IPS DF 6.9 (cell line): ENCODE measurements around the gene COL26A1.

Experiments used
- DNase-seq: peaks from one replicate; pipeline ENCODE4 v3.0.0-alpha.2; 2013; ENCODE audit warnings: low read depth, low spot score
- H3K27ac ChIP-seq: one replicate; pipeline ENCODE4 v1.5.1; 2013; ENCODE audit warnings: low read length, control low read depth
- H3K27me3 ChIP-seq: 2 replicates; pipeline ENCODE4 v1.6.1; 2013; ENCODE audit warnings: mild to moderate bottlenecking, low read length; ENCODE audit not compliant: control insufficient read depth, insufficient read depth
- H3K36me3 ChIP-seq: 2 replicates; pipeline ENCODE4 v1.6.1; 2013; ENCODE audit warnings: low read length; ENCODE audit not compliant: control insufficient read depth, insufficient read depth
- H3K4me1 ChIP-seq: 2 replicates; pipeline ENCODE4 v1.6.1; 2013; ENCODE audit warnings: low read length; ENCODE audit not compliant: control insufficient read depth, insufficient read depth
- H3K4me3 ChIP-seq: 2 replicates; pipeline ENCODE4 v1.5.1; 2013; ENCODE audit warnings: mild to moderate bottlenecking, low read length
- H3K9me3 ChIP-seq: 2 replicates; pipeline ENCODE4 v1.6.1; 2013; ENCODE audit warnings: low read length, inconsistent platforms; ENCODE audit not compliant: control insufficient read depth, insufficient read depth
- WGBS: extraction: QIAGEN DNeasy Blood & Tissue Kit; methylation state at CpG from one replicate; pipeline ENCODE4 v1.1.7; 2013; ENCODE audit warnings: mixed read lengths, missing lambda C conversion rate; ENCODE audit not compliant: insufficient read length, insufficient coverage; 5-methylcytosine and 5-hydroxymethylcytosine counted together

COL26A1 gene

GRCh38 chr7:101370836-101371235, 8.2 kb downstream of the COL26A1 start:
- no peak overlapping the region for H3K4me3 ChIP-seq
- no peaks in the 10 kb centered on the region; the same call in 1 of the 2 replicates for H3K27me3 ChIP-seq
- WGBS: no CpG with 5 or more reads among the region's 5 CpGs
- H3K36me3 ChIP-seq: peaks cover 7% of the 10 kb centered on the region
- no peaks in the 10 kb centered on the region; the same call in 1 of the 2 replicates for H3K9me3 ChIP-seq
- DNase-seq: no peak
- H3K27ac ChIP-seq: no peak overlapping the region
- H3K4me1 ChIP-seq: peaks cover 2% of the 10 kb centered on the region; the same call in 1 of the 2 replicates

- peaks cover 3% of the 10 kb centered on the region for H3K4me1 ChIP-seq
- H3K4me3 ChIP-seq: no peak overlapping the region
- H3K9me3 ChIP-seq: no peaks in the 10 kb centered on the region; the same call in 1 of the 2 replicates
- DNase-seq: no peak
- H3K27me3 ChIP-seq: no peaks in the 10 kb centered on the region
- H3K27ac ChIP-seq: no peak overlapping the region
- peaks cover 7% of the 10 kb centered on the region for H3K36me3 ChIP-seq
- WGBS: no CpG with 5 or more reads among the region's 19 CpGs
Observed at GRCh38 chr7:101373812-101374614, 11.3 kb downstream of the COL26A1 start.

- H3K27me3 ChIP-seq: no peaks in the 10 kb centered on the region
- H3K36me3 ChIP-seq: peaks cover 7% of the 10 kb centered on the region
- no peaks in the 10 kb centered on the region; the same call in 1 of the 2 replicates for H3K9me3 ChIP-seq
- H3K4me3 ChIP-seq: no peak overlapping the region
- DNase-seq: no peak
- peaks cover 3% of the 10 kb centered on the region for H3K4me1 ChIP-seq
- no CpG with 5 or more reads among the region's 3 CpGs for WGBS
- no peak overlapping the region for H3K27ac ChIP-seq
Observed at GRCh38 chr7:101374990-101375389, 12.3 kb downstream of the COL26A1 start.

- Histone ChIP-seq H3K27me3 (no peaks in the 10 kb centered on the region), H3K36me3 (peaks cover 3% of the 10 kb centered on the region), H3K4me1 (peaks cover 3% of the 10 kb centered on the region), H3K4me3 (no peak overlapping the region), H3K27ac (no peak overlapping the region), H3K9me3 (no peaks in the 10 kb centered on the region; the same call in 1 of the 2 replicates)
- no CpG with 5 or more reads among the region's 5 CpGs for WGBS
- no peak for DNase-seq
Observed at GRCh38 chr7:101376601-101377000, 13.9 kb downstream of the COL26A1 start.

- Histone ChIP-seq H3K9me3 (no peaks in the 10 kb centered on the region; the same call in 1 of the 2 replicates), H3K27me3 (no peaks in the 10 kb centered on the region), H3K27ac (no peak overlapping the region), H3K4me1 (peaks cover 3% of the 10 kb centered on the region), H3K36me3 (peaks cover 3% of the 10 kb centered on the region), H3K4me3 (no peak overlapping the region)
- no peak for DNase-seq
- no CpG with 5 or more reads among the region's 4 CpGs for WGBS
Observed at GRCh38 chr7:101377189-101377736, 14.6 kb downstream of the COL26A1 start.

GRCh38 chr7:101378751-101379174, 16.1 kb downstream of the COL26A1 start:
- Histone ChIP-seq H3K4me1 (peaks cover 1% of the 10 kb centered on the region; the same call in 1 of the 2 replicates), H3K27me3 (no peaks in the 10 kb centered on the region), H3K4me3 (no peak overlapping the region), H3K36me3 (no peaks in the 10 kb centered on the region; the same call in 1 of the 2 replicates), H3K9me3 (no peaks in the 10 kb centered on the region; the same call in 1 of the 2 replicates), H3K27ac (no peak overlapping the region)
- no CpG with 5 or more reads among the region's 13 CpGs for WGBS
- no peak for DNase-seq

GRCh38 chr7:101379302-101379701, 16.6 kb downstream of the COL26A1 start:
- Histone ChIP-seq H3K4me3 (no peak overlapping the region), H3K27ac (no peak overlapping the region), H3K4me1 (peaks cover 1% of the 10 kb centered on the region; the same call in 1 of the 2 replicates), H3K36me3 (no peaks in the 10 kb centered on the region; the same call in 1 of the 2 replicates), H3K27me3 (no peaks in the 10 kb centered on the region), H3K9me3 (no peaks in the 10 kb centered on the region; the same call in 1 of the 2 replicates)
- WGBS: no CpG with 5 or more reads among the region's 4 CpGs
- DNase-seq: no peak

- H3K27me3 ChIP-seq: no peaks in the 10 kb centered on the region
- peaks cover 3% of the 10 kb centered on the region for H3K4me1 ChIP-seq
- H3K4me3 ChIP-seq: no peak overlapping the region
- no peak for DNase-seq
- no peaks in the 10 kb centered on the region for H3K36me3 ChIP-seq
- no peaks in the 10 kb centered on the region for H3K9me3 ChIP-seq
- H3K27ac ChIP-seq: no peak overlapping the region
- WGBS: no CpG with 5 or more reads among the region's 5 CpGs
Observed at GRCh38 chr7:101381549-101382111, 19.0 kb downstream of the COL26A1 start.

GRCh38 chr7:101382937-101383336, 20.3 kb downstream of the COL26A1 start:
- H3K4me3 ChIP-seq: no peak overlapping the region
- peaks cover 6% of the 10 kb centered on the region for H3K4me1 ChIP-seq
- H3K27ac ChIP-seq: no peak overlapping the region
- no peaks in the 10 kb centered on the region for H3K36me3 ChIP-seq
- H3K9me3 ChIP-seq: no peaks in the 10 kb centered on the region
- no peak for DNase-seq
- WGBS: no CpG with 5 or more reads among the region's 2 CpGs
- H3K27me3 ChIP-seq: no peaks in the 10 kb centered on the region

GRCh38 chr7:101386177-101386557, 23.5 kb downstream of the COL26A1 start:
- WGBS: no CpG with 5 or more reads among the region's 8 CpGs
- Histone ChIP-seq H3K4me1 (peaks cover 5% of the 10 kb centered on the region), H3K27me3 (no peaks in the 10 kb centered on the region), H3K9me3 (no peaks in the 10 kb centered on the region), H3K36me3 (no peaks in the 10 kb centered on the region), H3K27ac (no peak overlapping the region), H3K4me3 (no peak overlapping the region)
- no peak for DNase-seq
